Measurements from ENCODE around the gene PLXNA4.

Gene PLXNA4

DNA sequence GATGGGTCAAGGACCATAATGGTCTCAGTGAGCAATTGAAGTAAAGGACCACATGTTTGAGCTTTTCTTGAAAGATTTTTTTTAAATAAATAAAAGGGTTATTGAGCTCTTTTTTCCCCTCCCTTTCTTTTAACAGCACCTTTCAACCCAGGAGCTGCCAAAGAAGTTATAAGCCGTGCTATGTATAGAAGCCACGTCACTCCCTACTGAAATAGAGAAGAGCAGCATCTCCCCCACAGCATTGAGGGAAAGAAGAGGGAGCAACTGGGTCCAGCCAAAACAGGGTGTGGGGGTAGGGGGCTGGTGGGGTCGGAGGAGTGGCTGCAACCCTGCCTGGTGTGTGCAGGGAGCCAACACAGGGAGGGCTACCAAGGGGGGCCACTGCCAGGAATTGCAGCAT is 227.2 kb downstream of the PLXNA4 start:
- no peak for DNase-seq

GRCh38 chr7:132348341-132348740 is 227.9 kb downstream of the PLXNA4 start:
- no peak for DNase-seq

- no peak for DNase-seq
Observed at GRCh38 chr7:132347858-132348257, 228.4 kb downstream of the PLXNA4 start.

DNA sequence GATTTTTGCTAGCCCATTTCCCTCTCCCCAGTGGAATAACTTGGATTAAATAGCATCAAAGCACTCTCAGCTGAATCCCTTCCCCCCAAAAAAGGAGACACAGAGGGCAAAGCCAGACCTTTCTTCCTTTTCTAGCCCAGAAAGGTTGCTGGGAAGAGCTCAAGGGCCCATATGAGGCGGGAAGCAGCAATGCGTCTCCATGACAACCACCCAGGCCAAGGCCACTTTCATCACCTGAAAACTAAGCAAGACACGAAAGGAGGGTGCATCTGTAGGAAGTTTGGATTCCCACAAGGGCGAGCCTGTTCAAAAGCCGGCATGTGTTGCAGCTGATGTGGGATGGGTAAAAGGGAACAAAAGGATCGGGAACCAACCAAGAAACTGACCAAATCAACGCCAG is 229.1 kb downstream of the PLXNA4 start:
- no peak for DNase-seq

GRCh38 chr7:132345543-132346129 is 230.6 kb downstream of the PLXNA4 start:
- no peak for DNase-seq

GRCh38 chr7:132345030-132345429 is 231.2 kb downstream of the PLXNA4 start:
- no peak for DNase-seq

- no peak for DNase-seq
Observed at GRCh38 chr7:132343199-132343598, 233.1 kb downstream of the PLXNA4 start.

DNA sequence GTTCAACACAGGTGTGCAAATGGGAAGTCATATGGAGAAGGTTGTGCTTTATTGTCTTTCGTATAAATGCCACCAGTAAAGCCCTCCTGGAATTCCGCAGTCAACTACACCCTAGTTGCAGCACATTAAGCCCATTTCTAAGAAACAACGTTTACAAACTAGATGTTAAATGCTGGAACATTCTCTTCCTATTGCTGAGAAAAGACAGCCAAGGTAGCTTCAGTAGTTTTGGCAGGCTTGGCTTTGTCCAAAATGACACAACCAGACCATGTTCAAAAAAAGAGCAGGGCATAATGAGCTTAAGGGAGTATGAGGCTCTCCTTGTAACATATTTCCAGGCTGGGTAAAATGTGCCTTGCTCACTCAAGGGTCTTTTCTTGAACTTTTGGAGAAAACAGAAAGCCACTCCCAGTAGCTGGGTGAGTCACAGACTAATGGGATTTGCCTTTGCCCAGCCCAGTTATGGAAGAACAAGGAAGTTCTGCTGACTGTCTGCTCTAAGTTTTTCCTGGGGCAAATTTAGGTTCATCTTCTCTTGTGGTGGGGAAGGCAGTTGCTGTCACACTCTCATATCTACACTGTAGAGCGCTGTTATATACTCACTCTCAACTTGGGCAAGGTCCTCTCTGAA is 238.7 kb downstream of the PLXNA4 start:
- no peak for DNase-seq

GRCh38 chr7:132336797-132337196 is 239.5 kb downstream of the PLXNA4 start:
- no peak for DNase-seq

GRCh38 chr7:132333301-132333700 is 243.0 kb downstream of the PLXNA4 start:
- no peak for DNase-seq

GRCh38 chr7:132328760-132329159 is 247.5 kb downstream of the PLXNA4 start:
- no peak for DNase-seq

DNA sequence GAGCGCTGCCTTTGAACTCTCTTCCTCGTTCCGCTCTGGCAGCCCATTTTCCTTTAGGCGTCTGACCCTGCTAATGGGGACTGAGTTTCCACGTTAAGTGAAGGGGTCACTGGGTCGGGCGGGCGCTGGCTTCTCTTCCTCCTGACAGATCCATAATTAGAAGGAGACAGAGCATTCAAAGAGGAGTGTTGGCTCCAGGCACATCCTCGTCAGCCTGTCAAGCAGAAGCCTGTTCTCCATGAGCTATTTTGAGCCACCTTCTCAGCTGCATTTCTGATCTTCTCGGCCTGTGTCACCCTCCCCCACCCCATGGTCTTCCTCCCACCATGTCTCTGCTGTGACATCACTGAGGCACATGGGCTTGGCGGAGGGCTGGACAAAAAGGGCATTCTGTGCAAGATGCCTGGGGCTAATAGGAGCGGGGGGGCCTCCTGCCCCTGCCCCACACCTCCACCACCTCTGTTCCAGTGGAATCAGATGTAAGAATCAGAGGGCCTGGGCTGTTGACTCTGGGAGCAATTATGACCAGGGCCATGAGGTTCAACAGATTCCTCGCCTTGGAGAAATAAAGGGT is 248.1 kb downstream of the PLXNA4 start:
- DNase-seq = no peak

- DNase-seq = no peak
Observed at GRCh38 chr7:132326878-132327589, 249.2 kb downstream of the PLXNA4 start.

GRCh38 chr7:132322970-132323369 is 253.3 kb downstream of the PLXNA4 start:
- no peak for DNase-seq

DNA sequence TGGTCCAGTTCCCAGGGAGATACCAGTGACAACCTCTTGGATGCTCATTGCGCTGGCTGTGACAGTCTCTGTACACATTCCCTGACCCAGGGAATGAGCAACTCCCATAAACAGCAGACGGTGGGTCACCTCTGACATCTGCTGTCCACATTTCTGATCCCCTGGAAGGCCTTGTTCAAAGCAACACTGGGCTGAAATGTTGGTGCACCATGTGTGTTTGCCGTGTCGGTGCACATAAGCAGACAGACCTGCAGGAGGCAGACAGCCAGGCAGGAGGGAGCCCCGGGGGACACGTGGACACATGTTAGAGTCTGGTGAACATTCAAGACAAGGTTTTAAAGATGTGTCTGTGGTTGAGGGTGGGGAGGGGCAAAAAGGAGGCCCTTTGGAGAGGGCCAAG is 254.9 kb downstream of the PLXNA4 start:
- no peak for DNase-seq

- DNase-seq = no peak
Observed at GRCh38 chr7:132319481-132319880, 256.8 kb downstream of the PLXNA4 start.

GRCh38 chr7:132318352-132319318 is 257.6 kb downstream of the PLXNA4 start:
- DNase-seq = peak; percentile 70 to 78

DNA sequence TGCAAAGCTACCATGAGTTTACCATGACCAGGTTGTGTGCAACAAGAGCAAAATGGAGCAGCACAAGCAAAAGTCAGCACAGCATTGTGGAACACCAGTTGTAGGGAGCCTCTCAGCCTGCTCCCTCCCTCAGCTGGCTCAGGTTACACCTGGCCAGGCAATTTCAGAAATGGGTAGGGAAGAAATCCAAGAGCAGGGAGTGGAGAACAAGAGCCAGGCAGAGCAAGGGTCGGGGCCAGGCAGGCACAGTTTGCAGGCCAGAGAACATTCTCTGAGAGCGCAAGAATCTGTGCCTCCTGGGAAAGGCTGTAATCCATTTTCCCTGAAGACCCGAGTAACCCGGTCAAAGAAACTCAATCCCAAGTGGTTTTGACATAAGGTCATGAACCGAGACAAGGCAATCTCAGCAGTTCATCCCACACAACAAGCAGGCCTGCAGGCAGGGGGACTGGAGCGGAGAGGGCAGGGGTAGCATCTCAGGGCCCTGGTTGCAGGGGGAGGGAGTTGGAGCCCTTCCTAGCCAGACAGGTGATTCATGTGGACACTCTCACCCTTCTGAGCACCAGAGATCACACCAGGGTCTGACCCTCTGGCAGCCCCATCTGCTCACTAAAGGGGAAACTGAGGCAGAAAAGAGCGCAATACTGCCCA is 258.4 kb downstream of the PLXNA4 start:
- DNase-seq = no peak

DNA sequence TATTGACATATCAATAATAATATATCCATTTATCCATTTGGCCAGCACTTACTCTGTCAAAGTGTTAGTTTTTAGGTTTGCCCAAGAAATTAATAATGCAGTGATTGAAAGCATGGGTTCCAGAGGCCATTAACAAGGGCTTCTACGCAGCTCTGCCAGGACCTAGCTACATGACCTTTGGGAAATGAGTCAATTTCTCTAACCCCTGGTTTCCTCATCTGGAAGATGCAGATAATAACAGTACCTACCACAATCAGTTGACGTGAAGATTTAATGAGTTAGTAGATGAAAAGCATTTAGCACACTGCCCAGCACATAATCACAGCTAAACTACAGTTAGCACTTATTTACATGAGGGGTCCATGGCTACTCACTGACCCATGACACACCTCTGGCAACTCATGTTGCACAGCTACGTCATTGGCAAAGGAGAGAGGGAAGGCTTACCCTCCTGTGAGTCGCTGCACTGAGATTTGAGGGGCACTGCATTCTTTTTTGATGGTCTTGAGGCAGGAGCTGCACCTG is 263.7 kb downstream of the PLXNA4 start:
- no peak for DNase-seq

GRCh38 chr7:132311733-132312132 is 264.5 kb downstream of the PLXNA4 start:
- no peak for DNase-seq

GRCh38 chr7:132309102-132309805 is 267.0 kb downstream of the PLXNA4 start:
- DNase-seq = no peak

Measured in NCI-H1930 (cell line).